ENCODE data around the gene SHC3. TPM values are rescaled to one million over a fixed set of nuclear protein-coding genes. Genes with fewer than 3 reads are reported as not detected.

SHC3 gene
- total and polyA plus RNA-seq, 12 donors = 0.15 to 0.71 (median 0.33) TPM

- ATAC-seq (no peak), DNase-seq (no peak)
- H3K27ac ChIP-seq = no peak overlapping the region
- H3K36me3 ChIP-seq = no peaks in the 10 kb centered on the region
- no peak for TF ChIP-seq CTCF (IDR thresholded peaks at IDR 0.05)
- 86 to 90% methylated on average over 4 of the region's 4 CpGs for WGBS, 2 donors
- H3K4me3 ChIP-seq = no peak overlapping the region
- peaks cover 0 to 3% (median 0%) of the 10 kb centered on the region in 7 donors for H3K27me3 ChIP-seq
- intact Hi-C loops (cut with DNase I) = loop anchor here in 1 of 10 donors (10.0 kb wide), 1 partner anchor 111 kb away; no protein-coding TSS in a partner anchor
- H3K4me1 ChIP-seq = no peaks in the 10 kb centered on the region
- H3K9me3 ChIP-seq = peaks cover 0 to 14% (median 0%) of the 10 kb centered on the region in 11 donors
Observed at GRCh38 chr9:89113851-89114250, 64.8 kb downstream of the SHC3 start.

- Histone ChIP-seq H3K4me1 (no peaks in the 10 kb centered on the region), H3K4me3 (no peak overlapping the region), H3K9me3 (peaks cover 0 to 11% (median 0%) of the 10 kb centered on the region in 11 donors), H3K36me3 (no peaks in the 10 kb centered on the region), H3K27me3 (peaks cover 0 to 3% (median 0%) of the 10 kb centered on the region in 7 donors), H3K27ac (no peak overlapping the region)
- DNase-seq (no peak), ATAC-seq (no peak)
- intact Hi-C loops (cut with DNase I) = loop anchor here in 1 of 10 donors (10.0 kb wide), 1 partner anchor 113 kb away; no protein-coding TSS in a partner anchor
- WGBS, 2 donors = 77 to 83% methylated on average over 3 of the region's 3 CpGs
- TF ChIP-seq CTCF (IDR thresholded peaks at IDR 0.05) = no peak
Observed at GRCh38 chr9:89112243-89112642, 66.4 kb downstream of the SHC3 start.

GRCh38 chr9:89109666-89110065 is 69.0 kb downstream of the SHC3 start:
- peaks cover 0 to 11% (median 0%) of the 10 kb centered on the region in 11 donors for H3K9me3 ChIP-seq
- H3K27ac ChIP-seq = no peak overlapping the region
- no peak for DNase-seq
- TF ChIP-seq CTCF (IDR thresholded peaks at IDR 0.05) = no peak
- no peak for ATAC-seq
- no peak overlapping the region for H3K4me3 ChIP-seq
- no peaks in the 10 kb centered on the region for H3K4me1 ChIP-seq
- H3K36me3 ChIP-seq = no peaks in the 10 kb centered on the region
- intact Hi-C loops (cut with DNase I) = loop anchor here in 1 of 10 donors (10.0 kb wide), 1 partner anchor 115 kb away; no protein-coding TSS in a partner anchor
- peaks cover 0 to 3% (median 0%) of the 10 kb centered on the region in 7 donors for H3K27me3 ChIP-seq

GRCh38 chr9:89107406-89107805 is 71.2 kb downstream of the SHC3 start:
- Histone ChIP-seq H3K4me3 (no peak overlapping the region), H3K27me3 (peaks cover 0 to 3% (median 0%) of the 10 kb centered on the region in 7 donors), H3K27ac (no peak overlapping the region), H3K4me1 (no peaks in the 10 kb centered on the region), H3K9me3 (peaks cover 0 to 11% (median 0%) of the 10 kb centered on the region in 11 donors), H3K36me3 (no peaks in the 10 kb centered on the region)
- ATAC-seq = no peak
- no peak for DNase-seq
- intact Hi-C loops (cut with DNase I) = no loop called here
- WGBS, 2 donors = 84% methylated on average over 3 of the region's 3 CpGs
- TF ChIP-seq CTCF (IDR thresholded peaks at IDR 0.05) = no peak
